Measurements from ENCODE around the gene HIPK2. TPM values are rescaled to one million over a fixed set of nuclear protein-coding genes. Genes with fewer than 3 reads are reported as not detected.

The HIPK2 gene
- total RNA-seq, 1 donor from 2014 or later: 89.1 TPM

- Mint-ChIP-seq H3K4me1 (ENCODE audit: unreplicated experiment) (no peaks in the 10 kb centered on the region), H3K27ac (no peak overlapping the region), H3K27me3 (peaks cover 69% of the 10 kb centered on the region), H3K4me3 (peak overlapping the region; percentile 59), H3K36me3 (no peaks in the 10 kb centered on the region), H3K9me3 (peaks cover 6% of the 10 kb centered on the region)
- TF ChIP-seq CTCF (conservative IDR thresholded peaks at IDR 0.05): no peak
- DNase-seq (ENCODE audit: extremely low spot score, unreplicated experiment): no peak
Observed at GRCh38 chr7:139523968-139524815, 253.6 kb downstream of the HIPK2 start.

- TF ChIP-seq CTCF (conservative IDR thresholded peaks at IDR 0.05): no peak
- Mint-ChIP-seq H3K27me3 (peaks cover 61% of the 10 kb centered on the region), H3K36me3 (no peaks in the 10 kb centered on the region), H3K4me1 (ENCODE audit: unreplicated experiment) (no peaks in the 10 kb centered on the region), H3K27ac (no peak within 1 kb of the TSS), H3K9me3 (peaks cover 4% of the 10 kb centered on the region), H3K4me3 (peak within 1 kb of the TSS; percentile 83)
- DNase-seq (ENCODE audit: extremely low spot score, unreplicated experiment): no peak
Observed at GRCh38 chr7:139523199-139523941, 254.4 kb downstream of the HIPK2 start, which contains the start of gene CLEC2L. CLEC2L (plus strand) TSS chr7:139523685; CDS start chr7:139523928, 243 bp downstream.

- H3K27me3 Mint-ChIP-seq: peaks cover 59% of the 10 kb centered on the region
- DNase-seq (ENCODE audit: extremely low spot score, unreplicated experiment): no peak
- no peaks in the 10 kb centered on the region for H3K9me3 Mint-ChIP-seq
- no peak overlapping the region for H3K27ac Mint-ChIP-seq
- H3K36me3 Mint-ChIP-seq: no peaks in the 10 kb centered on the region
- no peaks in the 10 kb centered on the region for H3K4me1 Mint-ChIP-seq (ENCODE audit: unreplicated experiment)
- peak overlapping the region; percentile 83 for H3K4me3 Mint-ChIP-seq
- no peak for TF ChIP-seq CTCF (conservative IDR thresholded peaks at IDR 0.05)
Observed at GRCh38 chr7:139522830-139523198, 255.0 kb downstream of the HIPK2 start.

- peak overlapping the region; percentile 78 for H3K4me3 Mint-ChIP-seq
- H3K27me3 Mint-ChIP-seq: peaks cover 53% of the 10 kb centered on the region
- TF ChIP-seq CTCF (conservative IDR thresholded peaks at IDR 0.05): no peak
- DNase-seq (ENCODE audit: extremely low spot score, unreplicated experiment): no peak
- H3K27ac Mint-ChIP-seq: no peak overlapping the region
- no peaks in the 10 kb centered on the region for H3K36me3 Mint-ChIP-seq
- no peaks in the 10 kb centered on the region for H3K4me1 Mint-ChIP-seq (ENCODE audit: unreplicated experiment)
- no peaks in the 10 kb centered on the region for H3K9me3 Mint-ChIP-seq
Observed at GRCh38 chr7:139521439-139521838, 256.4 kb downstream of the HIPK2 start.

GRCh38 chr7:139515266-139515665, 262.5 kb downstream of the HIPK2 start:
- no peak for DNase-seq (ENCODE audit: extremely low spot score, unreplicated experiment)
- Mint-ChIP-seq H3K9me3 (no peaks in the 10 kb centered on the region), H3K4me1 (ENCODE audit: unreplicated experiment) (no peaks in the 10 kb centered on the region), H3K27me3 (peaks cover 10% of the 10 kb centered on the region), H3K36me3 (no peaks in the 10 kb centered on the region), H3K27ac (no peak overlapping the region), H3K4me3 (no peak overlapping the region)
- TF ChIP-seq CTCF (conservative IDR thresholded peaks at IDR 0.05): no peak

Other genes starting within 250 kb of the HIPK2 start
- 4.2 and 5.8 TPM in 2 replicates for gene TBXAS1, start 51.3 kb upstream of the HIPK2 start, total RNA-seq (ENCODE audit: low replicate concordance)